HG03175 (cell line): ENCODE measurements around the gene MARVELD3.
A peak's percentile ranks its signal among the peaks of the same experiment; 100 is the strongest.
"Not testable (repeated sequence)": the region's sequence is repeated elsewhere in the genome, so short reads cannot be mapped to it uniquely, and the experiment has no call there.

Experiments
- ATAC-seq: cut with Tn5 transposase; IDR thresholded peaks from one replicate; pipeline ENCODE4 v1.9.1; 2021; ENCODE audit warnings: mild to moderate bottlenecking, moderate library complexity; ENCODE audit not compliant: unreplicated experiment

MARVELD3 gene

DNA sequence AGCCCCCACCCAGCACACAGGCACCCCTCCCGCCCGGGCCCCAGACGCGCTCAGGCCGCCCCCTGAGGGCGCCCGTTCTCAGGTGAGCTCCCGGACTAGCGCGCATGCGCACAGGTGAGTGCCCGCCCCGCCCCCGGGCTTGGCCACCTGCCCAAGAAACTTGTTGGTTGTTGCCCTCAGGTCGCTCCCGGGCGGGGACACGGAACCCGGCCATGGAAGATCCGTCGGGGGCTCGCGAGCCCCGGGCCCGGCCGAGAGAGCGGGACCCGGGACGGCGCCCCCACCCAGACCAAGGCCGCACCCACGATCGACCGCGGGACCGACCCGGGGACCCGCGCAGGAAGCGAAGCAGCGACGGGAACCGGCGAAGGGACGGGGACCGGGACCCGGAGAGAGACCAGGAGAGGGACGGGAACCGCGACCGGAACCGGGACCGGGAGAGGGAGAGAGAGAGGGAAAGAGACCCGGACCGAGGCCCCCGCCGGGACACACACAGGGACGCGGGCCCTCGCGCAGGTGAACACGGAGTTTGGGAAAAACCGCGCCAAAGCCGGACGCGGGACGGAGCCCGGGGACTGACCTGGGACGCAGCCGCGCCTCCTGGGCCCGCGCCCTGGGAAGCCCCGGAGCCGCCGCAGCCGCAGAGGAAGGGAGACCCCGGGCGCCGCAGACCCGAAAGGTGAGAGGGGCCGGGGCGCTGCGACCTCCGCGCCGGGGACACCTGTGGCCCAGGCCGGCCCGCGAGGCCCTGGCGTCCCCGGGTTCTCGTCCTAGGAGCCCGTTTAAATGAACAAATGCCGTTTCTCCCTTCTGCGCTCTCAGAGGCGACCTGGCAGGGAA, at the start of gene MARVELD3:
MARVELD3 (plus strand) TSS at position 167 of the 840 bp plus-strand sequence; CDS start at position 213, 46 bp downstream.
- no peak for ATAC-seq

- no peak for ATAC-seq
Observed at GRCh38 chr16:71576971-71577370, 49.0 kb upstream of the MARVELD3 start, which contains the start of gene TAT. Gene TAT, minus strand, starts transcription at chr16:71577092. Its CDS starts 677 bp downstream, at chr16:71576415.

- not testable (repeated sequence) for ATAC-seq
Observed at GRCh38 chr16:71582553-71582848, 43.5 kb upstream of the MARVELD3 start.

GRCh38 chr16:71584543-71585317, 41.3 kb upstream of the MARVELD3 start:
- no peak for ATAC-seq

DNA sequence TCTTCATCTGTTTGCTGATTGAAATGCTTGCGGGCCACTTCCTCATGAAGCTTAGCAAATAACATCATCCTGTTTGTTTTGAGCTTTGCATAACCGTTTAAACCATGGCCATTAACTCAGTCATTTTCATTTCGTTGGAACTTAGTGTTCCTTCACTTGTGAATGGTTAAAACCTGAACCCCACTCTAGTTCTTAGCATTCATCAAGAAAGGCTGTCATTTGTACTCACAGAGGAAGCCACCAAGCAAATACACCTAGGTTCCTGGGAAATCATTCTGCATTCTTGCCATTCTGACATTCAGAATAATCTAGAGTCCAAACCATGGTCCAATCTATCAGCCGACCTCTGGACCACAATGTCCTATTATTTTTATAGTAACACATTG, 40.7 kb upstream of the MARVELD3 start:
- ATAC-seq = no peak

GRCh38 chr16:71589334-71589733, 36.6 kb upstream of the MARVELD3 start:
- not testable (repeated sequence) for ATAC-seq

DNA sequence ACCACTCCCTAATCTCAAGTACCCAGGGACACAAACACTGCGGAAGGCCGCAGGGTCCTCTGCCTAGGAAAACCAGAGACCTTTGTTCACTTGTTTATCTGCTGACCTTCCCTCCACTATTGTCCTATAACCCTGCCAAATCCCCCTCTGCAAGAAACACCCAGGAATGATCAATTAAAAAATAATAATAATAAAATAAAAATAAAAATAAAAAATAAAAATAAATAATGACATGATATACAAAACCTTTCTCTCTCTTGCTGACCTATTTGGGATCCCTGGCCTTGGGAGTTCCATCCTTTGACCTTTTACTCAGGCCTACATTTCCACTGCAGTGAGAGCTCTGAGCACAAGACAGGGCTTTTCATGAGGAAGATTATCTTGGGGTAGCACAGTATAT, 35.9 kb upstream of the MARVELD3 start:
- not testable (repeated sequence) for ATAC-seq

GRCh38 chr16:71590584-71590983, 35.4 kb upstream of the MARVELD3 start:
- no peak for ATAC-seq

GRCh38 chr16:71591917-71592316, 34.1 kb upstream of the MARVELD3 start:
- ATAC-seq = no peak

GRCh38 chr16:71593048-71593999, 32.7 kb upstream of the MARVELD3 start:
- ATAC-seq = no peak

- ATAC-seq = no peak
Observed at GRCh38 chr16:71594000-71594646, 31.9 kb upstream of the MARVELD3 start.

DNA sequence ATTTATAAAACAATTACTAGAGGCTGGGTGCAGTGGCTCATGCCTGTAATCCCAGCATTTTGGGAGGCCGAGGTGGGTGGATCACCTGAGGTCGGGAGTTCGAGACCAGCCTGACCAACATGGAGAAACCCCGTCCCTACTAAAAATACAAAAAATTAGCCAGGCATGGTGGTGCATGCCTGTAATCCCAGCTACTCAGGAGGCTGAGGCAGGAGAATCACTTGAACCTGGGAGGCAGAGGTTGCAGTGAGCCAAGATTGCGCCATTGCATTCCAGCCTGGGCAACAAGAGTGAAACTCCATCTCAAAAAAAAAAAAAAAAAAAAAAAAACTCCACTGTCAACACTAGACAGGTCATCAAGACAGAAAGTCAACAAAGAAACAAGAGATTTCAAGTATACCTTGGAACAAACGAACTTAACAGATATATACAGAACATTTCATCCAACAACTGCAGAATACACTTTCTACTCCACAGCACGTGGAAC, 30.6 kb upstream of the MARVELD3 start:
- ATAC-seq = not testable (repeated sequence)

- not testable (repeated sequence) for ATAC-seq
Observed at GRCh38 chr16:71598426-71598825, 27.6 kb upstream of the MARVELD3 start.

- no peak for ATAC-seq
Observed at GRCh38 chr16:71600822-71601221, 25.2 kb upstream of the MARVELD3 start.

GRCh38 chr16:71609066-71609465, 16.9 kb upstream of the MARVELD3 start:
- ATAC-seq = no peak

DNA sequence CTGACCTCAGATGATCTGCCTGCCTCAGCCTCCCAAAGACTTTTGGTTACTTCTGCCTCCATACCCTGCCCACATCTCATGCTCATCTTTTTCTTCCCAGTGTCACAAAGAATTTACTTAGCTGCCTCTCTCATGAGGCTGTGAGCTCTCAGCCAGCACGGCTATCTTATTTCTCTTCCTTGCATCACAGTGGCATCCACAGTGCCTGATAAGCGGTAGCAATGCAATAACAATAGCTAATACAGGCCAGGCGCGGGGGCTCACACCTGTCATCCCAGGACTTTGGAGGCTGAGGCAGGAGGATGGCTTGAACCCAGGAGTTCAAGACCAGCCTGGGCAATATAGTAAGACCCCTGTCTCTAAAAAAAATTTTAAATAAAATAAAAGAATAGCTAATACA, 15.5 kb upstream of the MARVELD3 start:
- no peak for ATAC-seq

- ATAC-seq = peak; percentile 46
Observed at GRCh38 chr16:71610936-71611871, 14.8 kb upstream of the MARVELD3 start.

- ATAC-seq = not testable (repeated sequence)
Observed at GRCh38 chr16:71614956-71615355, 11.0 kb upstream of the MARVELD3 start.

DNA sequence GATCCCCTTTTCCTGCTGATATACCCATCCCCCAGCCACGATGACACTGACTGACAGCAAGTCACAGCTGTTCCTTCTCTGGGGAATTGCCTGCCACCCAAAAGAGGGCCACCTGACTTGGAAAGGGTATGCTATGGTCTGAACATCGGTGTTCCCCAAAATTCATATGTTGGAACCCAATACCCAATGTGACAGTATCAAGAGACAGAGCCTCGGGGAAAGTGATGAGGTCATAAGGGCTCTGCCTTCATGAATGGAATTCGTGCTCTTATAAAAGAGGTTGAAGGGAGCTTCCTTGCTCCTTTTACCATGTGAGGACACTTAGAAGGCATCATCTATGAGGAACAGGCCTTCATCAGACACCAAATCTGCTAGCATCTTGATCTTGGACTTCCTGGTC, 7.6 kb upstream of the MARVELD3 start:
- ATAC-seq = no peak
